ENCODE results near the gene RGR.

DNA sequence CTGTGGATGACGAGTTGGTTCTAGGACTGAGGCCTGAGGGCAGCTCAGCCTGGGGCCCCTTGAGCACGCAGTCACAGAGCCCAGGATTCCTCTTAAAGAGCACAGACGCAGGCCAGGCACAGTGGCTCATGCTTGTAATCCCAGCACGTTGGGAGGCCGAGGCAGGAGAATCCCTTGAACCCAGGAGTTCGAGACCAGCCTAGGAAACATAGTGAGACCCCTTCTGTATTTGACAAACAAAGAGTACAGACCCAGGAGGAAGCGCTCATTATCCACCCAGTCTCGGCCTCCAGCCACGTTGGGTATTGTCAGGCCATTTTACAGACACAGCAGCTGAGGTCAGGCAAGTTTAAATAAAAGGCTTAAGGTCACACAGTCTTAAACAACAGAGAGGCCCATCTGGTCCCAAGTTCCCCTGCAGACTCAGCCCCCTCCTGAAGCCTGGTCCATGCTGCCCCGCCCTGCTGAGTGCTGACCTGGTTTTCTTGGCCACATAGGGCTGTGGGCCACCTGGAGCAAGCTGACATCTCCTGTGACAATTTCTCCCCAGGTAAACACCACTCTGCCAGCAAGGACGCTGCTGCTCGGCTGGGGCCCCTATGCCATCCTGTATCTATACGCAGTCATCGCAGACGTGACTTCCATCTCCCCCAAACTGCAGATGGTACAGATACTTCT, 12.6 kb downstream of the RGR start:
- no peak for TF ChIP-seq POLR2A (IDR thresholded peaks at IDR 0.05)
- TF ChIP-seq, protein P1, sequence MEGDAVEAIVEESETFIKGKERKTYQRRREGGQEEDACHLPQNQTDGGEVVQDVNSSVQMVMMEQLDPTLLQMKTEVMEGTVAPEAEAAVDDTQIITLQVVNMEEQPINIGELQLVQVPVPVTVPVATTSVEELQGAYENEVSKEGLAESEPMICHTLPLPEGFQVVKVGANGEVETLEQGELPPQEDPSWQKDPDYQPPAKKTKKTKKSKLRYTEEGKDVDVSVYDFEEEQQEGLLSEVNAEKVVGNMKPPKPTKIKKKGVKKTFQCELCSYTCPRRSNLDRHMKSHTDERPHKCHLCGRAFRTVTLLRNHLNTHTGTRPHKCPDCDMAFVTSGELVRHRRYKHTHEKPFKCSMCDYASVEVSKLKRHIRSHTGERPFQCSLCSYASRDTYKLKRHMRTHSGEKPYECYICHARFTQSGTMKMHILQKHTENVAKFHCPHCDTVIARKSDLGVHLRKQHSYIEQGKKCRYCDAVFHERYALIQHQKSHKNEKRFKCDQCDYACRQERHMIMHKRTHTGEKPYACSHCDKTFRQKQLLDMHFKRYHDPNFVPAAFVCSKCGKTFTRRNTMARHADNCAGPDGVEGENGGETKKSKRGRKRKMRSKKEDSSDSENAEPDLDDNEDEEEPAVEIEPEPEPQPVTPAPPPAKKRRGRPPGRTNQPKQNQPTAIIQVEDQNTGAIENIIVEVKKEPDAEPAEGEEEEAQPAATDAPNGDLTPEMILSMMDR (IDR thresholded peaks at IDR 0.05), result no peak
